BJ (cell line): ENCODE results near the gene NT5DC3. TPM values are rescaled to one million over a fixed set of nuclear protein-coding genes. Genes with fewer than 3 reads are reported as not detected.

Source experiments
- CTCF ChIA-PET: fragments of 350-600 bp; formaldehyde crosslinking; extraction: SDS; loops from one replicate; lab custom pipeline; 2021; ENCODE audit warnings: antibody characterized with exemption, inconsistent platforms; lab: Yijun Ruan, JAX
- POLR2A ChIA-PET: fragments of 300-600 bp; sonication (Branson Sonifier 250); formaldehyde crosslinking; extraction: SDS; loops from one replicate; lab custom pipeline; 2021; ENCODE audit warnings: antibody characterized with exemption; lab: Charles Lee
- DNase-seq: peaks from one replicate; pipeline ENCODE4 v3.0.0-alpha.2; 2011; ENCODE audit warnings: low read depth
- H3K27me3 ChIP-seq: 2 replicates; pipeline ENCODE4 v1.6.0; 2011; ENCODE audit warnings: low read length; ENCODE audit not compliant: control insufficient read depth, insufficient read depth
- H3K36me3 ChIP-seq: 2 replicates; pipeline ENCODE4 v1.5.1; 2011; ENCODE audit warnings: low read length; ENCODE audit not compliant: control insufficient read depth, insufficient read depth
- H3K4me3 ChIP-seq: 2 replicates; pipeline ENCODE4 v1.5.1; 2011; ENCODE audit warnings: low read depth, mild to moderate bottlenecking, control low read depth, low read length
- CTCF ChIP-seq: IDR thresholded peaks from 2 replicates; pipeline ENCODE4 v1.5.1; 2011; ENCODE audit warnings: low read depth, mild to moderate bottlenecking, control low read depth, inconsistent platforms, low read length, moderate library complexity; ENCODE audit not compliant: insufficient read depth
- polyA plus RNA-seq: library from polyadenylated mRNA; depleted of rRNA; stranded (reverse); fragments of >200 nt; gene quantifications from 2 replicates; pipeline ENCODE4 v1.2.3, GENCODE V29; 2011

NT5DC3 gene
- polyA plus RNA-seq, 1 experiment: 1.2 TPM

GRCh38 chr12:103848917-103849491 is 8.0 kb upstream of the NT5DC3 start:
- no peaks in the 10 kb centered on the region for H3K36me3 ChIP-seq
- ChIA-PET POLR2A (no interaction called here), CTCF (no interaction called here)
- TF ChIP-seq CTCF: no peak
- no peaks in the 10 kb centered on the region for H3K27me3 ChIP-seq
- H3K4me3 ChIP-seq: no peak overlapping the region
- no peak for DNase-seq

GRCh38 chr12:103848143-103848542 is 7.1 kb upstream of the NT5DC3 start:
- no peaks in the 10 kb centered on the region for H3K27me3 ChIP-seq
- ChIA-PET POLR2A (no interaction called here), CTCF (no interaction called here)
- no peak for DNase-seq
- no peak overlapping the region for H3K4me3 ChIP-seq
- TF ChIP-seq CTCF: no peak
- no peaks in the 10 kb centered on the region for H3K36me3 ChIP-seq

- ChIA-PET CTCF (no interaction called here), POLR2A (no interaction called here)
- DNase-seq: no peak
- Histone ChIP-seq H3K4me3 (no peak overlapping the region), H3K36me3 (no peaks in the 10 kb centered on the region), H3K27me3 (no peaks in the 10 kb centered on the region)
- TF ChIP-seq CTCF: no peak
These were observed 5.4 kb upstream of the NT5DC3 start for GRCh38 chr12:103846415-103846814.

GRCh38 chr12:103844305-103844704 is 3.3 kb upstream of the NT5DC3 start:
- no peak for TF ChIP-seq CTCF
- no peaks in the 10 kb centered on the region for H3K27me3 ChIP-seq
- no peak overlapping the region for H3K4me3 ChIP-seq
- CTCF ChIA-PET: interaction anchor here (0.5 kb wide), 1 partner anchor 27 kb away, joined by 3 read pairs; no protein-coding TSS in a partner anchor
- H3K36me3 ChIP-seq: no peaks in the 10 kb centered on the region
- DNase-seq: no peak
- POLR2A ChIA-PET: no interaction called here

- H3K36me3 ChIP-seq: no peaks in the 10 kb centered on the region
- H3K4me3 ChIP-seq: peak overlapping the region; percentile 85
- no peak for TF ChIP-seq CTCF
- peak; percentile 83 for DNase-seq
- POLR2A ChIA-PET: interaction anchor here (0.5 to 1.1 kb wide), 2 partner anchors 9 to 19 kb away, joined by 3 to 5 read pairs; no protein-coding TSS in a partner anchor
- CTCF ChIA-PET: interaction anchor here (0.9 to 1.5 kb wide), 6 partner anchors 8 to 70 kb away, joined by 3 to 7 read pairs (median 5); no protein-coding TSS in a partner anchor
- no peaks in the 10 kb centered on the region for H3K27me3 ChIP-seq
These were observed 903 bp upstream of the NT5DC3 start for GRCh38 chr12:103841690-103842584.
